Omental fat pad (tissue), 4 donors: ENCODE results near the gene METTL4. TPM values are rescaled to one million over a fixed set of nuclear protein-coding genes. Genes with fewer than 3 reads are reported as not detected.

Experiments used
- ATAC-seq: fragments of 150-250 bp; one replicate; pipeline ENCODE4 v1.9.1; 2016; ENCODE audit warnings: mild to moderate bottlenecking, moderate library complexity; ENCODE audit not compliant: low FRiP score
- DNase-seq: peaks from one replicate; pipeline ENCODE4 v3.0.0-alpha.2; 2019; ENCODE audit warnings: low spot score
- CTCF ChIP-seq, 3 donors: fragments of 450-650 bp; IDR thresholded peaks; one replicate each; pipeline ENCODE4 v1.5.1; 2016 to 2017; ENCODE audit warnings: antibody characterized with exemption in 3 of 3, mild to moderate bottlenecking in 3 of 3, moderate library complexity in 2 of 3
- total RNA-seq, 4 donors: library from RNA; depleted of rRNA; stranded (reverse); fragments of >200 nt; gene quantifications; one replicate each; pipeline ENCODE4 v1.1.0, GENCODE V29; 2016

METTL4 gene
- total RNA-seq, 4 donors from 2014 or later: 4.7 to 15.8 (median 5.1) TPM

GRCh38 chr18:2536493-2536892 lies 34.8 kb downstream of the METTL4 start:
- DNase-seq: no peak
- no peak for ATAC-seq
- TF ChIP-seq CTCF (IDR thresholded peaks at IDR 0.05): no peak

DNA sequence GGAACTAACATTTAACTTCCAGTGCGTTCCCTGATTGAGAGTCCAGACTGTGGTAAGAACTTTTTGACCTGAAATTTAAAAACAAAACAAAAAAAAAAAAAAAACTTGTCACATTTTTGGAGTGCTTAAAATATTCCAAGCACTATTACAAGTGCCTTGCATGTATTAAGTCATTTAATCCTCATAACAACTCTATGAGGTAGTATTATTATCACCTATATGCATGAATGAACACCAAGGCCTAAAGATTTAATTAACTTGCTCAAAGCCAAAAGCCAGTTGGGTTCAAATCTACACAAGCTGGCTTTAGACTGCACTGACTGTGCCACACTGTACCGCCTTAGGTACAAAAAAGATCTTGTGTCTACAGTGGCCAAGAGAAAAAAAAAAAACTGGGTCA lies 35.2 kb downstream of the METTL4 start:
- ATAC-seq (no peak), DNase-seq (no peak)
- TF ChIP-seq CTCF (IDR thresholded peaks at IDR 0.05): no peak

- DNase-seq: no peak
- no peak for ATAC-seq
- TF ChIP-seq CTCF (IDR thresholded peaks at IDR 0.05): no peak
Measured at GRCh38 chr18:2535419-2535910, 35.8 kb downstream of the METTL4 start.

- no peak for DNase-seq
- no peak for TF ChIP-seq CTCF (IDR thresholded peaks at IDR 0.05)
- no peak for ATAC-seq
Measured at GRCh38 chr18:2534906-2535305, 36.4 kb downstream of the METTL4 start.

- DNase-seq: no peak
- no peak for TF ChIP-seq CTCF (IDR thresholded peaks at IDR 0.05)
- ATAC-seq: no peak
Measured at GRCh38 chr18:2532797-2533196, 38.5 kb downstream of the METTL4 start.

GRCh38 chr18:2531751-2532150 lies 39.6 kb downstream of the METTL4 start:
- TF ChIP-seq CTCF (IDR thresholded peaks at IDR 0.05): no peak
- ATAC-seq (no peak), DNase-seq (no peak)

- no peak for ATAC-seq
- TF ChIP-seq CTCF (IDR thresholded peaks at IDR 0.05): no peak
- no peak for DNase-seq
Measured at GRCh38 chr18:2529154-2529553, 42.2 kb downstream of the METTL4 start.
